Central memory CD4-positive, alpha-beta T cell (primary cell): ENCODE measurements around the gene ATIC.

ENCODE experiments used
- DNase-seq: peaks from one replicate; pipeline ENCODE4 v3.0.0; 2022

The ATIC gene

DNA sequence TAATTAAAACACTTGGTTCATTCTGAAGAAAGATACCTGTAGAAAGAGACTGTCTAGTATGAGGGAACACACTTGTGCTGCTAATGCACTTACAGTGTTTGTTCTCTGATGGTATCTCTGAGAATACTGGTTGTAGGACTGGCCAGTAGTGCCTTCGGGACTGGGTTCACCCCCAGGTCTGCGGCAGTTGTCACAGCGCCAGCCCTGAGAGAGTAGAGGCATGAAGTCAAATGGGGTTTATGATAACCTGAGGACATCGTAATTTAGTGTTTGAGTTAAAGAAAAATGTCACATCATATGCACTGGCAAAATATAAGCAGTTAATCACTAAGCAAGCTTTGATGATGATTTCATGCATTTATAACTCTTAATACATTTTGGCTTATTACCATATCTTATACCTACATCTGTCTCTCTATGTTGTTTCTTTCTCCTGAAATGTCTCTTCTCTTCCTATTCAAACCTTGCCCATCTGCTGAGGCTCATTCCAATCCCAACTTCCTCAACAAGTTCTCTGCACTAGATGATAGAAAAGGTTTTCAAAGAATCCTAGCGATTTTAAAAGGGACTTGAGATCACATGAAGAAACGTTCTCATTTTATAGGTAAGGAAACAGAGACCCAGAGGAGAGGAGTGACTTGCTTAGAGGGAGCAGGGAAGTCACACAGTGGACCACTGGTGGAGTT lies 50.2 kb downstream of the ATIC start:
- no peak for DNase-seq

GRCh38 chr2:215362562-215362904 lies 50.7 kb downstream of the ATIC start:
- DNase-seq = no peak

DNA sequence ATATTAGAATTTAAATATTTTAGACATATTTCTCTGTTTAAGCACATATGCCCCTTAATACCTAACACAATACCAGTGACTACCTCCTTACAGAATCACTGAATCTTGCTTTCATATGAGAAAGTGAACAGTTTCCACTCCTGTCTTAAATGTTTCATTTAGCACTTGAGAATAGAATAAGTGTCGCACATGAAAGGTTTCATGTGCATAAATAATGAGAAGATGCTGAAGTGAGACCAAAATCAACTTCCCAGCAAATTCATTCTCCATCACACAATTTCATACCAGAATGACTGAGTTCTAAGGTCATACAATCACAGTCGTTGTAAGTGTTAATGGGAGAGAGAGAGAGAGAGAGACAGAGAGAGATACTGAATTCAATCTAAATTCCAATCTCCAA lies 51.2 kb downstream of the ATIC start:
- DNase-seq = no peak

DNA sequence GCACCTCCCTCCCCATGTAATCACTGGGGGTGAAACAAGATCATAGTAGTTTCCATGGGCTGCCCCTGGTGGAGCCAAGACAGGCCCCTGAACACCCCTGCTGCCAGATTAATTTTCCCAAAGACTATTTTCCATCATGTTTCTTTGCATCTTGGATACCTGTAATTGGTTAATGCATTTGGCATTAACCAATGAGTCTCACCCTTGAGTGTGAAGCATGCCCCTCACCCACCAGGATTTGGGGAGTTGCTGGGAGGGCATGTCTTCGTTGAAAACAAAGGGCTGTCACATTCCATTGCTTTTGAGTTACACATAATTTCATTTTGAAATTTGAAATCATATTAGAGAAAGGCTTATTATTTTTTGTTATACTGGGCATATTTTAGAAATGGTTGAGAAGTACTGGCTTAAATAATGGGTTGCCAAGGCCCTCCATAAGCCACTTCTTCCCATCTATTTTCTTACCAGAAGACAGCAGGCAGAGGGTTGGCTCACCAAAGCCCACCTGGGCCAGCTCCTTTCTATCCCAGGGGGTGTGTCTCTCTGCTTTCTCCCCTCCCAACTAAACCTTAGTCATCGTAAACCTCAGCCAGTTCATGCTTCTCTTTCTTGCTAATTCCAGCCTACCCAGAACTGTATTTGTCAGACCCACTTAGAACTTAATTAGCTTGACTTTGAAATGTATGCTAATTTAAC lies 51.8 kb downstream of the ATIC start:
- DNase-seq = no peak

- DNase-seq = no peak
These were observed 52.6 kb downstream of the ATIC start for GRCh38 chr2:215364157-215365155.

DNA sequence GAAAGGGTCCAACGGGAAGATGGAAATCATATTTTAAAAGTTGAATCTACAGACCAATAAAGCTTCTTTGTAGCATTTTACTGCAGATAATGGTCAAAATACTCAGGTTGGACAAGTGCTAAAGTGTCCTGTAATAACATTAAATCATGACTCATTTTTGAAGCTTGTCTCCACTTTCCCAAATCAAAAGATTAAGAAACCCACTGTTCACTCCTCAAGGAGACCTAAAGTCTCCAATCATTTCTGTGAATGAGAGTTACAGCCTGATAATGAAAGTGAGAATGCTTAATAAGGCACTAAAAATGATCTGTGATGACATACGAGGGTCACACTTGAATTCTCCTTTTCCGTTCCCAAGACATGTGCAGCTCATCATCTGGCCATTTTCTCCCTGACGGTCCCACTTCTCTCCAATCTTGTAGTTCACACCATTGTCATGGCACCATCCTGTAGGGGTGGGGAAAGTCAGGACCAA lies 53.4 kb downstream of the ATIC start:
- DNase-seq = no peak

GRCh38 chr2:215366440-215367032 lies 54.7 kb downstream of the ATIC start:
- DNase-seq = no peak

DNA sequence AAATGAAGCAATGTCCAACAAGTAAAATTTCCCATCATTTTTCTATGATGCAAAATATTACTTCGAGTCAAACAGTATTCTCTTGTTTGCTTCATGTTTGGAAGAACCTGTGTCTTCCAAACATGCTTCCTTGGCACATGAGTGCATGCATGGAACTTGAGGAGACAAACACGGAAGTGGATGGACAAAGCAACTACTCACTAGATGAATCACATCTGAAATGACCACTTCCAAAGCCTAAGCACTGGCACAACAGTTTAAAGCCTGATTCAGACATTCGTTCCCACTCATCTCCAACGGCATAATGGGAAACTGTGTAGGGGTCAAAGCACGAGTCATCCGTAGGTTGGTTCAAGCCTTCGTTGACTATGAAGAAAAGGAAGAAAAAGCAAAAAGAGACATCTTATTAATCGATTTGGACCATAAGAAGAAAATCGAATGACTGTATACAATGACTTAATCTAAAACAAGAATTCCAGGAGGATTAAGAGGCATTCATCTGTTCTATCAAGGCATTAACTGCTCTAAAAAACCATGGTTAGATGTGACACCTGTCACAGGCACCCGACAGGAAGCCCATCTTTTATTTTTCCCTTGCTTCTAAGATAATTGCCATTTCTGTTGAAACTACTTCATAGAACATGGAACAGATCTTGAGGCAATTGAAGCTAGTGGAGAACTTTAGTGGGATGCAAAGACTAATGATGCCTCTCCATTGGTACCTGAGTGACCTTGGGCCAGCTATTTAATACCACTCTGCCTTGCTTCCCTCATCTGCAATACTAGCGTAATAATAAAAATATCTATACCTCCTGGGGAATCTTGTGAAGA lies 56.0 kb downstream of the ATIC start:
- DNase-seq = no peak

GRCh38 chr2:215368493-215368809 lies 56.6 kb downstream of the ATIC start:
- DNase-seq = no peak

DNA sequence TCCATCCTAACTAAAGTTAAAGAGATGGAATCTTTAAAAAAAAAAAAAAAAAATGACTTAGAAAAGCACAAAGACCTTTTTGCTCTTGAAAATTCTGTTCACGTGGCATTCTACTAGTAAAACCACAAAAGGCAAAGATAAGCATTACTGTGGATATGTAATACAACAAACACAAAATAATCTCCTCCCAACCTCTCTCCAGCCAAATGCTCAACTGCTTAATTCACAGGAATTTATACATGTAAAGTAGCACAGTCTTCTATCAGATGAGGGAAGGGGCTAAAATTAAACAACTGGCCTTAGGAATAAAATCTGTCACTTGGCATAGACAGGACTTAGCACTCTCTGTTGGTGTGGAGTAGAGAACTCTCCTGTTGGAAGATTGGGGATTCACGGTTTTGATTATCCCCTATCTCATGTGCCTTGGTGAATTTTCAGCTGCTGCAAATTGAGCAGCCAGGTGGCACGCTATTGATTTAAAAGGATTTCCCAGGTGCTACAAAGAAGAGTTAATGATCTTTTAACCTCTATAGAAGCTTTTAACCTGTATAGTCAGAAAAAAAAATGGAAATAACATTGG lies 57.4 kb downstream of the ATIC start:
- DNase-seq = no peak

DNA sequence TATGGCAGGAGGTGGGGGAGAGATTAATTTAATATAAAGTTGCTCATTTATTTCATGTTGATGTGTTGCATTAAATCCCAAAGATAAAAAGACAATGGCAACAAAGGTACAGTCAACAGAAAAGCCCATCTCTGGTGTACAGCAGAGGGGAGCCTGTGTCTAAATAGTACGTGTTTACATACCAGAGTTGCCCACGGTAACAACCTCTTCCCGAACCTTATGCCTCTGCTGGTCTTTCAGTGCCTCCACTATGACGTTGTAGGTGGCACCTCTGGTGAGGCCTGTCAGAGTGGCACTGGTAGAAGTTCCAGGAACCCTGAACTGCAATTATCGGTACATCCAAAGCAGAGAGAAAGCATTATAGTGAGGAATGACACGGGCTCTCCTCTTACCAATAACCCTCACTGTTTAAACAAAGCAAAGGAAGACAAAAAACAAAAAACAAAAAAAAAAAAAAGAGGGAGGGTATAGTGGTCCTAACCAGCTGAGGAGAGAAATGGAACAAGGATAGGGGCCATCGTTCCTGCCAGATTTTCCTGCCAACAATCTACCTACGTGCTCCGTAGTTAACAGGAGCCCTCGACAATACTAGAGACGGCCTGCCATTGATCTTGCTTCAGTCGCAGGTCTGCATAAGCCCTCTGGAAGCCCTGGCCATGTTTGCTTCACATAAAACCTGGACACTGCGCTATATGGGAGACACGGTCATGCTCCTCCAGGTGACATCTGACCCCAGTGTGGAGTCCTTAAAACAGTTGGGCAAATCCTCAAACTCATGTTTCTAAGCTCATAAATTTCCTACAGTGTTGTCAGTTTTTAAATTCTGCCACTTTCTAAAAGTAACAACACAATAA lies 58.5 kb downstream of the ATIC start:
- DNase-seq = no peak

- no peak for DNase-seq
These were observed 60.3 kb downstream of the ATIC start for GRCh38 chr2:215371915-215372897.

GRCh38 chr2:215372968-215373649 lies 61.2 kb downstream of the ATIC start:
- DNase-seq = no peak

GRCh38 chr2:215374002-215374401 lies 62.1 kb downstream of the ATIC start:
- DNase-seq = no peak

GRCh38 chr2:215374642-215375466 lies 63.0 kb downstream of the ATIC start:
- no peak for DNase-seq

DNA sequence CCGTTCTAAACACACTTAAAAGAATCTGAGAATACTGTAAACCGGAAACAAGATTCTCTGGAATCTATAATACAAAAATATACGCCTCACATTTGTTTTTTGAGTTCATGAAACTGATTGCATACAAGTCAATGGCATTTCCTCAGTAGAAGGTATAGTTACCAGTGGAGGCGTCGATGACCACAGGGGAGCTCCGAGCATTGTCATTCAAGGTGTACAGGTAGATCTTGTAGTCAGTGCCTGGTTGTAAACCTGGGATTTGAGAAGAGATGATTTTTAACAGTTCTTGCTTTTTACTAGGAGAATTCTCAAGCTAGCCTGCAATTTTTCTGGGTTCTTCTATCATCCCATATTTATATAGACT lies 63.6 kb downstream of the ATIC start:
- DNase-seq = no peak

GRCh38 chr2:215376103-215376780 lies 64.4 kb downstream of the ATIC start:
- DNase-seq = no peak
